Hematopoietic multipotent progenitor cell (in vitro differentiated cells): ENCODE results near the gene IFNGR1. TPM values are rescaled to one million over a fixed set of nuclear protein-coding genes. Genes with fewer than 3 reads are reported as not detected.
A peak's percentile ranks its signal among the peaks of the same experiment; 100 is the strongest.
"Not testable (repeated sequence)": the region's sequence is repeated elsewhere in the genome, so short reads cannot be mapped to it uniquely, and the experiment has no call there.

Experiments
- DNase-seq, 3 donors: peaks; one replicate each; pipeline ENCODE4 v3.0.0-alpha.2; 2011 to 2015; ENCODE audit warnings: low read depth in 2 of 3, low spot score in 2 of 3
- total RNA-seq: library from RNA; depleted of rRNA; stranded (reverse); fragments of >200 nt; gene quantifications from one replicate; pipeline ENCODE4 v1.2.3, GENCODE V29; 2012

IFNGR1 gene
- total RNA-seq, 1 donor: 24.2 TPM

DNA sequence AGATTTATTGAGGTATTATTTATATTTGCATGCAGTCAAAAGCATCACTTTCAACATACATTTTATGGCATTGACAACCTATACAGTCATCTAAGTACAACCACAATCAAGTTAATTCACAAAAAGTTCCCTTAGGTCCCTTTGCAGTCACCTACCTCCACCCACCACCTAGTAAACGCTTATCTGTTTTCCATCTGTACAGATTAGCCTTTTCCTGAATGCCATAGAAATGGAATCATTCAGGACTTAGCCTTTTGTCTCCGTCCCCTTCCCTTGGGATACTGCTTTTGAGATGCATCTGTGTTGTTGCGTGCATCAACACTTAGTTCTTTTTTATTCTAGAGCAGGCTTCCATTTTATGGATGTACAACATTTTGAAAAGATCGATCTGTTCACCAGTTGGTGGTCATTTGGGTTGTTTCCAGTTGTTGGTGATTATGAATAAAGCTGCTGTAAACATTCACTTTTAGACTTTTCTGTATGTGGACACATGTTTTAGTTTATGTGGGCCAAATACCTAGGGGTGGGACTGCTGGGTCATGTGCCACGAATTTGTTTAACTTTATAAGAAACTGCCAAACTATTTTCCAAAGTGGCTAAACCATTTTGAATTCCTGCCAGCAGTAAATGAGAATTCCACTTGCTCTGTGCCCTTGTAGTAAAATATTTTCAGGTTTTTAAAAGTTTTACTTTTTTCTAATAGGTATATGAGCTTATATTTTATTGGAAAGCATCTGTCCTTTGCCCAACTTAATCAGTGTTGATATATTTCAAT, 17.6 kb upstream of the IFNGR1 start:
- DNase-seq: no peak

DNA sequence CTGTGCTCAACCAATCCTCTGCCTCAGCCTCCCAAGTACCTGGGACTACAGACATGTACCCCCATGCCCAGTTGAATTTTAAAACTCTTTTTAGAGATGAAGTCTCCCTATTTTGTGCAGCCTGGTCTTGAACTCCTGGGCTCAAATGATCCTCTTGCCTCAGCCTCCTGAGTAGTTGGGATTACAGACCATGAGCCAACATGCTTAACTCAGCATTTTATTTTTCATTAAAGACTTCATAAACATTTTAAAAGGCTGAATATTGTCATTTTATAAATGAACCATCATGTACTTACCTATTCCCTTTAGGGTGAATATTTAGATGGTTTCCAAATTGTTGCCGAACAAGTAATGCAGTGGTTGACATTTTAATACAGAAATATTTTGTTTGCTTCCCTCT, 16.5 kb upstream of the IFNGR1 start:
- no peak for DNase-seq

- peak in 2 of 3 donors; percentile 51 to 62 for DNase-seq
These were observed 15.0 kb upstream of the IFNGR1 start for GRCh38 chr6:137233911-137234863.

GRCh38 chr6:137231895-137232294, 12.7 kb upstream of the IFNGR1 start:
- DNase-seq: no peak

- DNase-seq: no peak
These were observed 11.9 kb upstream of the IFNGR1 start for GRCh38 chr6:137230956-137231555.

- DNase-seq: peak in 1 of 3 donors; percentile 35
These were observed 11.4 kb upstream of the IFNGR1 start for GRCh38 chr6:137230547-137230946.

DNA sequence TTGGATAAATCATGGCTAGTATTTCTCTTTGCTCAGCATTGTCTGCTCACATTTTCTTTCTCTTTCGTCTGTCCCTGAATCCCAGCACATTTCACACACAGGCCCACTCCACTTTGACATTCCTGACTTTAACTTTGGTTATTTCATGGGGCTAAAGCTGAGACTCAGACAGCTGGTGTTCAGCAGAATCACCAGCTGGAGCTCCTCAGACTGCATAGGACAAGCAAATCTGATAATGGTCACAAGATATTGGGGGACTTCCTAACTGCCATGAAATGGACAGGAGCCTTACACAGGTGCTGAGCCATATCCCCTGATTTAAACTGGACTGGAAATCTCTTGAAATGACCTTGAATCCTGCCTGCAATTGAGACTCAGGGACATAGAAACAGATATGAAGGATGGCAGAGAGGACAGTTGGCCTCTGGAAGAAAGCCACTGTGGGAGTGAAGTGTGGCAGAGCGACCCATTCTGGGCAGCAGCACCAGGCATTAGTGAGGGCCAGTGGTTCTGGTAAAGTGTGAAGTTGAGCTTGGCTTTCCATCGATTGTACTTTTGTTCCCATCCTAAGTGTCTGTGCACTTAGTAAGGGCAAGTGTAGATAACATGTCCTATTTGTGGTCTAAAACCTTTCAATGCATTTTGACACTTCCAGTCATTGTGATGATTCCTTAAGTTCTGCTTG, 10.0 kb upstream of the IFNGR1 start:
- no peak for DNase-seq

GRCh38 chr6:137227871-137228302, 8.7 kb upstream of the IFNGR1 start:
- no peak for DNase-seq

GRCh38 chr6:137226697-137227096, 7.5 kb upstream of the IFNGR1 start:
- no peak for DNase-seq

DNA sequence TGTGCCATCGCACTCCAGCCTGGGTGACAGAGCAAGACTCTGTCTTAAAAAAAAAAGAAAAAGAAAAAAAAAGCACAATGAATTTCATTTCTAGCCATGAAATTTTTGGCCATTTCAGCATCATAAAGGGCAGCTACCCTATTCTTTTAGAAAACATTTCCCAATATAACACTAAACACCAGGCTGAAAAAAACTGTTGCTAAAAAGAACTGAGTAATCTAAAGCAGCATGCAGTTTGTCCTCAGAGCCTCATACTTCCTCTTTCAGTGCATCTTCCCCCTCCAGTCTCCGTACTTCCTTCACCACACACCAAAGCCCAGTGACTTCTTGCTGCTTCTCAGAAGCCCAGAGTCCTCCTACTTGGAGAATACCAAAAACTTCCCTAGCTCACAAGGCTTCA, 5.6 kb upstream of the IFNGR1 start:
- peak in 2 of 3 donors; percentile 71 to 85 for DNase-seq

DNA sequence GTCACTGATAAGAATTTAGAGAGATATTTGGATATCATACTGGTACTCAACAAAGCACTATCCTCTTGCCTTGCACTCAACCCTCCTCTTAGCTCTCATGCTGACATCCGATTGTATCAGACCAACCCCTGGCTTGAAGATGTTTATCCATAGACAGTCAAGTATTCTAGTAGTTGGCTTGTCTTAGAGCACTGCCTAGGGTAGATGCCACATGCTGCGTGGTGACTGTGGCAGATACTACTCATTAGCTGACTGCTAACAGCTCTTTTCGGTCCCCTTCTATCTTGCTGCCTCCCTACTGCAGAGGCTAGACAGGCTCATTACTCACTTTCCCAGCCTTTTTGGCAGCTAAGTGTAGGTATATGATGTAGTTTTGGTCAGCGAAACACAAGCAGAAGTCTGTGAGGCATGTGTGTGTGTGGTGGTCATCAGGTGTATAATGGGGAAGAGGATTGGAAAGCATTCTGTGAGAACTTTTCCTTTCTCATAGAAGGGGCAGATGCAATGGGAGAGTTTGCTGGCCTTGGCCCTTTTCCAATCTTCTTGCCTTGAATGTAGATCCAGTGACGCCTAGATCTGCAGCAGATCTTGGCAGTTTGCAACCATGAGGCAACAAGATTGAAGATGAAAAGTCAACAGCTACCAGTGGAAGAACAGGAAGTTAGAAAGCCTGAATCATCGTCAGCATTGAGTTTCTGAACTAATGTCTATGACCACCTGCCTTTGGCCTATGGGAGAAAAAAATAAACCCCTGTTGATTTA, 4.4 kb upstream of the IFNGR1 start:
- peak in 2 of 3 donors; percentile 66 to 87 for DNase-seq

DNA sequence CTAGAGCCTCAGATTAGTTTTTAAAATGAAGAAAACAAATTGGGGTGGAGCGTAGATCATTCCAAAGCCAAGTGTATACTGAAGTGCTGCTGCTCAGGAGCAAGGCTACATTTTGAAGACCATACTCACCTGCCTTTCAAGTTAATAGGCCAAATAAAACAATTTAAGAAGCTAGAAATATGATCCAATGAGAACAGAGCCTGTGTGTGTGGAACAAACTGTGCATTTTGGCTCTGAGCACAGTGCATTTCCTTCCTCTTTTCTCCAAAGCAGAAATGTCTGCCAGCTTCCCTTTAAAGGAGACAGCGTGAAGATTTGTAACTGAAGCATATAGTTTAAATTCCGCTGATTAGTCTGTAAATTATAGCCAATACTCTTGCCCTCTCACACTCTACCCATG, 3.2 kb upstream of the IFNGR1 start:
- peak in 2 of 3 donors; percentile 67 to 83 for DNase-seq

- no peak for DNase-seq
These were observed 573 bp upstream of the IFNGR1 start for GRCh38 chr6:137219664-137220252.

DNA sequence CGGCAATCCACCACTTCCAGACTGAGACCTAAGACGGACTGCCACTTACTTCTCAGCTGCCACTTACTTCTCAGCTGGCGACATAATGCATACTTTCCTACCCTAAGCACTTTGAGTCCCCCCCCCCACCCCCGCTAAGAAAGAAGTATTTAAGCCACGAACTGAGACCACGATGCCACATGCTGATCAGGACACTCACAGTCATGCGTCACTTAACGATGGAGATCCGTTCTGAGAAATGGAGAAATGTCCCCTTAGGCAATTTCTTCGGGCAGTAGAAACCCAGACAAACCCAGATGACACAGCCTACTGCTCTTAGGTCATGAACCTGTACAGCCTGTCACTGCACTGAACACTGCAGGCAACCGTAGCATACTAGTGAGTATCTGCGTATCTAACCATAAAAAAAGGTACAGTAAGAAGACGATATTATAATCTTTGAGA, 690 bp downstream of the IFNGR1 start:
- peak; percentile 30 to 60 (median 56) for DNase-seq

- DNase-seq: peak in 2 of 3 donors; percentile 47 to 75
These were observed 1.2 kb downstream of the IFNGR1 start for GRCh38 chr6:137217801-137218472.

- no peak for DNase-seq
These were observed 2.2 kb downstream of the IFNGR1 start for GRCh38 chr6:137216875-137217553.

DNA sequence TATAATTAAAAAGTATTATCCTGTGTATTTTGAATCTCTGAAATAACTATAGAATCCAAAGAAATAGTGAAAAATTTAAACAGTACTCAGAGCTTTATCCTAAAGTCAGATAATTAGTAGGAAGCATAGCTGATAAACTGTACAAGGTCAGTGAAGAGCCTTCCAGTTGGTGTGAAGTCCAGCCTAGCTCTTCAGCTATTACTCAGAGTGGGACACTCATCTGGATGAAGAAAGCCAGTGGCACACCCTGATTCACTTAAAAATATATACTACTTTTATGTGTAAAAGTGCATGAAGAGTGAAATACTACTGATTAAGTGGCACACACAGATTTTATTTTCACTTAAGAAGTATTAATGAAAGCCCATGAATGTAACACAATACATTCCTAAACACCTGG, 3.1 kb downstream of the IFNGR1 start:
- DNase-seq: no peak

DNA sequence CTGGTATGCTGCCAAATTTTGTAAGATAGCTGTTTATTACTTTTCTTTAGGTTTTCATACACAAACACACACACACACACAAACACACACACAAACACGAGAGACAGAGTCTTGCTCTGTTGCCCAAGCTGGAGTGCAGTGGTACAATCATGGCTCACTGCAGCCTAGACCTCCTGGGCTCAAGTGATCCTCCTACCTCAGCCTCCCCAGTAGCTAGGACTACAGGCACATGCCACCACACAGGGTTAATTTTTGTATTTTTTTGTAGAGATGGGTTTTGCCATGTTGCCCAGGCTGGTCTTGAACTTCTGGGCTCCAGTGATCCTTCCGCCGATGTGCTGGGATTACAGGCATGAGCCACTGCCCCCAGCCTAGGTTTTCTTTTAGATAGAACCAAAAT, 3.6 kb downstream of the IFNGR1 start:
- DNase-seq: not testable (repeated sequence)
